ENCODE results near the gene SEC14L6.

The SEC14L6 gene

DNA sequence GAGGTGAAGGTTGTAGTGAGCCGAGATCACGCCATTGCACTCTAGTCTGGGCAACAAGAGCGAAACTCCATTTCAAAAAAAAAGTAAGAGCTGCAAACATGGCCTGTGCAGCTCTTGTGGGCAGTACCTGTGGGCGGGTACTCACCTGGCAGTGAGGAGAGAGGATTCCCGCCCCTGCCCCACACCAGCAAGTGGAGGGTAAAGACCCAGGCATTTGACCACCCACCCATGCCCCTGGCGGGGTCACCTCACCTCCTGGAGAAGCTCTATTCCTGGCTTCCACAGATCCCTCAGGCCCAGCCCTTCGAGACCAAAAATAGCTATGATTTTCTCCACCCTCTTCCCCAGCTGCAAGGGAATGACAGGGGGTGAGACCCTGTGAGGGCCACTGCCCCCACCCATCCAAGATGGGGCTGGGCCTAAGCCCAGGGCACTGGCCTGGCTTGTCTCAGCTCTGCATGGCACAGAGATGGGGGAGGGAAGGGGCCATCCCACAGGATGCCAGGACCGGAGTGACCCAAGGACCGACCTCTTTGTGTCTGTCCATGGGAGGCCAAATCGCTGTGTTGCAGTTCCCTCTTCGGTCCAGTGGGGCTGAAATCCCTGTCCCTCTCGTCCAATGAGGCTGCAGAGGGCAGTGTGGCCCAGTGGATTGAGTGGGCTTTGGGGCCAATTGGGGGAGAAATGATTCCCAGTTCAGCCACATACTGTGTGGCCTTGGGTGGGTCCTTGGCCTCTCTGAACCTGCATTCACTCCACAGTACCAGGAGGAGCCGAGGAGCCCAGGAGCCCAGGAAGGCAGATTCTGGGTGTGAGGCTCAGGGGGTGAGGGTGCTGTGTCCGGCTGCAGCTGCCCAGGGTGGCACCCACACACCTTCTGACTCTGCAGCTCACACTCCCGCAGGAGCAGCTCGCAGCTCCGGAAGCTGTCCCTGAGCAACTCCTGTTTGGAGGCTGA, 14.6 kb downstream of the SEC14L6 start:
- DNase-seq: no peak

DNA sequence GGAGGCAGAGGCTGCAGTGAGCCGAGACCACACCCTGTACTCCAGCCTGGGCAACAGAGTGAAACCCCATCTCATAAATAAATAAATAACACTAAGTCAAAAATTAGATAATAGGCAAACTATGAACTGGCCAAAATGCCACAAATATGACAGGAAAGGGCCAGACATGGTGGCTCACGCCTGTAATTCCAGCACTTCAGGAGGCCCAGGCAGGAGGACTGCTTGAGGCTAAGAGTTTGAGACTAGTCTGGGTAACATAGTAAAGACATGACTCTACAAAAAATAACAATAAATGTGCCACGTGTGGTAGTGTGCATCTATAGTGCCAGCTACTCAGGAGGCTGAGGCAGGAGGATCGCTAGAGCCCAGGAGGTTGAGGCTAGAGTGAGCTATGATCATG, 19.9 kb downstream of the SEC14L6 start:
- DNase-seq: no peak

DNA sequence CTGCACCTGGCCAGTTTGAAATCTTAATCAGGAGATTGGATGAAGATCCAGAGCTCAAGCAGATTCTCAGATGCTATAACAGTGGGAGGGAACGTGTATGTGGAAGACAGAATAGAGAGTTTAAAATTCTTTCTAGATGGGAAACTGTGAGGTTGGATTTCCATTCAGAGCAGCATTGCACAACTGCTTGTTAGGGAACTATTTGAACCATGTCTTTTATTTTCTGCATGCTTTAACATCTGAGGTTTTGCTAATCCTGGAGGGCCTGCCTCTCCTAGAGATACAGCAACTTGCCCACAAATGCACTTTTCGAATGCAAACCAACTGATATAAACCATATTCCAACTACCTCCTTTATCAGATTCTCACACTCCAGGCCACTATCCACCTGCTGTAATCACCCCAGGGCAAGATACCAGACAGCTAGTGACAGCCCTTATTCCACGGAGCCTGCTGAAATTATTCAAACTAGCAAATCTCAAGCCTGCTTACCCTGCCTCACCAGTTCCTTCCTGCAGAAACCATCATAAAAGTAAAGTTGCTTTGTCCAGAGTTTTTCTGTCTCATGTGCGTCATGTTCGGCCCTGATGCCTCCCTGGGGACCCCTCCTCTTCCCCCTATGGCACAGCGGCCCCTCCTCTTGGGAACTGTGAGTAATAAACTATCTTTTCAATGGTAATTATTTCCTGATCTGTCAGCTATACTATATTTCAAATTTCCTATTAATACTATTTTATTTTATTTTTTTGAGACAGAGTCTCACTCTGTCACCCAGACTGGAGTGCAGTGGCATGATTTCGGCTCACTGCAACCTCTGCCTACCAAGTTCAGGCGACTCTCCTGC, 22.7 kb downstream of the SEC14L6 start:
- no peak for DNase-seq

DNA sequence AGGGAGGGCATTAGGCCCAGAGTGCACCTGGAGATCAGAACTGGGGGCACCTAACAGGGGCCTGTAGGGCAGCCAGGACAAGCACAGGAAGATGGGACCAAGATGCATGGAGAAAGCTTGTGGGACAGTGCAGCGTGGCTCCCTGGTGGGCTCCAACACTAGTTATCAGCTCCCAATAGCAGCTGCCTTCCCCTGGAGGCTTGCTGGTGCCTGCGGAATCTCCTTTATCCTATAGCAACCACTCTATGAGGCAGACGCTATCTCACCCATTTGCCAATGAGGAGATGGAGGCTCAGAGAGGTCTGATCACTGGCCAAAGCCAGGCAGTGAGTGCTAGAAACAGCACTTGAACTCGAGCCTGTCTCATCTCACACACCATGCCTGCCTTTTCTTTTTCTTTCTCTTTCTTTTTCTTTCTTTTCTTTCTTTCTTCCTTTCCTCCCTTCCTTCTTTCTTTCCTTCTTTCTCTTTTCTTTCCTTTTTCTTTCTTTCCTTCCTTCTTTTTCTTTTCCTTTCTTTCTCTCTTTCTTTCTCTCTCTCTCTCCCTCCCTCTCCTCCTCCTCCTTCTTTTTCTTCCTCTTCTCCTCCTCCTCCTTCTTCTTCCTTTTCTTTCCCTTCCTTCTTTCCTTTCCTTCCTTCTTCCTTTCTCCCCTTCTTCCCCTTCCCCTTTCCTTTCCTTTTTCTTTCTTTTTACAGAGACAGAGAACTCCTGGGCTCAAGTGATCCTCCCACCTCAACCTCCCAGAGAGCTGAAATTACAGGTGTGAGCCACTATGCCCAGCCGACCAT, 25.0 kb downstream of the SEC14L6 start:
- DNase-seq: no peak

- DNase-seq: no peak
Observed at GRCh38 chr22:30519842-30520425, 26.6 kb downstream of the SEC14L6 start.

DNA sequence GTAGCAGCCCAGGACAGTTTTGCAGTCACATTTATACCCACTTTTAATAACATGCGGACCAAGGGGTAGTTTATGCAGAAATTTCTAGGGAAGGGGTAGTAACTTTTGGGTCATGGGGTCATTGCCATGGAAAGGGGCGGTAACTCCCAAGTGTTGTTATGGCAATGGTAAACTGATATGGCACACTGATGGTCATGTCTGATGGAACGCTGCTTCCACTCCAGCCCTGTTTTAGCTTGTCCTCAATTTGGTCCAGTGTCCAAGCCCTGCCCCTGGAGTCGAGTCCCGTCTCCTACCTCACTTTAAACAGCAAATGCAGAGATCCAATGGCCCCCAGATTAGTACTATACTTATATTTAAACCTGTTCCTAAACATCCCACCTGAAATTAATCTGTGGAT, 29.8 kb downstream of the SEC14L6 start:
- no peak for DNase-seq

DNA sequence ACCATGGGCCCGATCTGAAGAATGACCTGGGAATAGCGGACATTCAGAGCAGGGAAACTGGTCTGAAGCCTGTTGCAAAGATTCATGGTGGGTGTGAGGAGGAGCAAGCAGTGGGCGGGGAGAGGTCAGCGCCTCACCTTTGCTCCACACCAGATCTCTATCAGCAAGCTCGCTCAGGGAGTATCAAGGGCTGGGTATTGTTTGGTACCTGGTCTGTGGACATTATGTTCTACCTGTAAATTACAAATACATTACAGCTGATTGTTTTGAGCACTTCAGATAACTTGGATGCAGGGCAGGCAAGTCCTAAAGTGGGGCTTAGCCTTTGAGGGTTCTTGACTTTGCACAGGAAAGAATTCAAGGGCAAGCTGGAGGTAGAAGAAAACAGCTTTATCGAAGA, 30.3 kb downstream of the SEC14L6 start:
- DNase-seq: no peak

GRCh38 chr22:30514252-30514651, 32.3 kb downstream of the SEC14L6 start:
- DNase-seq: no peak

DNA sequence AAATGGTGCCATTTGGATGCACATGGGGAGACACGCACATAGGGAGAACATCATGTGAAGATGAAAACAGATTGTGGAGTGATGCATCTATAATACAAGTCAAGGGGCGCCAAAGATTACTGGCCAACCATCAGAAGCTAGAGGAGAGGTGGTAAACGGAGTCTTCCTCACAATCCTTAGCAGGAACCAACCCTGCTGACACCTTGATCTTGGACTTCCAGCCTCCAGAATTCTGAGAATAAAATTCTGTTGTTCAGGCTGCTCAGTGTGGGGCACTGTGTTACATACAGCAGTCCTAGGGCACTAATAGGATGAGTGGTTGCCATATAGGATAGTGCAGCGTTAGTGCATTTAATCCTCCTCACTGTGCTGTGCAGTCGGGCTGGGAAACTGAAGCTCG, 33.1 kb downstream of the SEC14L6 start:
- no peak for DNase-seq

GRCh38 chr22:30511911-30512310, 34.6 kb downstream of the SEC14L6 start:
- no peak for DNase-seq

DNA sequence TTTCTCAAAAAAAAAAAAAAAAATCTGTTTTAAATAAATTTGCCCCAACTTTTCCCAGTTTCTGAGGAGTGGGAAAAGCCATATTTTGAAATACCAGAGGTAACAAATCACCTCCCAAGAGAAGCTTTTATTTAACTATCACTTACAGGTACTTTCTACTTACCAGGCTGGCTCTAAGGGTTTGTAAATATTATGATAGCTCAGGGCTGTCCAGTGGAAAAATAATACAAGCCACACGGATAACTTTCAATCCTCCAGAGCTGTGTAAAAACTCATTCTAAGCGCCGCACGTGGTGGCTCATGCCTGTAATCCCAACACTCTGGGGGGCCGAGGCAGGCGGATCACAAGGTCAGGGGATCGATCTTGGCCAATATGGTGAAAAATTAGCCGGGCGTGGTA, 35.4 kb downstream of the SEC14L6 start:
- DNase-seq: no peak

DNA sequence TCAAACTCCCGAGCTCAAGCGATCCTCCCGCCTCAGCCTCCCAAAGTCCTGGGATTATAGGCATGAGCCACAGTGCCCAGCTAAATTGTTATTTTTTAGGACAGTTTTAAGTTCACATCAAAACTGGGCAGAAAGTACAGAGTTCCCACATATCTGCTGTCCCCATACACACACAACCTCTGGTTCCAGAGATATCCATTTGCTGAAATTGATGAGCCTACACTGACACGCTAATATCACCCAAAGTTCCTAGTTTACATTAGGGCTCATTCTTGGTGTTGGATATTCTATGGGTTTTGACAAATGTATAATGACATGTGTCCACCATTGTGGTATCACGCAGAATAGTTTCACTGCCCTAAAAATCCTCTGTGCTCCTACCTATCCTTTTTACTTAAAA, 38.3 kb downstream of the SEC14L6 start:
- DNase-seq: no peak

- no peak for DNase-seq
Observed at GRCh38 chr22:30507670-30508069, 38.9 kb downstream of the SEC14L6 start.

- DNase-seq: no peak
Observed at GRCh38 chr22:30506507-30506968, 40.0 kb downstream of the SEC14L6 start.

GRCh38 chr22:30503551-30503950, 43.0 kb downstream of the SEC14L6 start:
- no peak for DNase-seq

- no peak for DNase-seq
Observed at GRCh38 chr22:30502911-30503310, 43.6 kb downstream of the SEC14L6 start.

DNA sequence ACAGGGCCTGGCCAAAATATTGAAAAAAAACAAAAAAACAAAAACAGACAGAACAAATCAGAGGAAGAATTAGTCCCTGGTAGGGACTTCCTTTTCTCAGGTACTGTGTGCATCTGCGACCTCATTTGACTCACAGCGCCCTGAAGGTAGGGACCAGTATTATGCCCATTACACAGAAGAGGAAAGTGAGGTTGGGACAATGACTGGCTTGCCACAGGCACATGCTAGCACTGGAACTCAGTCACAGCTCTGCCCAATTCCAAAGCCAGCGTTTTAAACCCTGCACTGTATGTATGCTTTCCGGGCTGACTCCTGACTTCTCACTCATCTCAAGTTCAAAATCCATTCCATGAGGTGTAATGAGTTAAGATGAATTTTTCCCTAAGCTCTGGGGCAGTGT, 44.4 kb downstream of the SEC14L6 start:
- no peak for DNase-seq

- no peak for DNase-seq
Observed at GRCh38 chr22:30500628-30501027, 45.9 kb downstream of the SEC14L6 start.

- no peak for DNase-seq
Observed at GRCh38 chr22:30497466-30498150, 48.9 kb downstream of the SEC14L6 start.

GRCh38 chr22:30495041-30495784, 51.3 kb downstream of the SEC14L6 start:
- DNase-seq: no peak

DNA sequence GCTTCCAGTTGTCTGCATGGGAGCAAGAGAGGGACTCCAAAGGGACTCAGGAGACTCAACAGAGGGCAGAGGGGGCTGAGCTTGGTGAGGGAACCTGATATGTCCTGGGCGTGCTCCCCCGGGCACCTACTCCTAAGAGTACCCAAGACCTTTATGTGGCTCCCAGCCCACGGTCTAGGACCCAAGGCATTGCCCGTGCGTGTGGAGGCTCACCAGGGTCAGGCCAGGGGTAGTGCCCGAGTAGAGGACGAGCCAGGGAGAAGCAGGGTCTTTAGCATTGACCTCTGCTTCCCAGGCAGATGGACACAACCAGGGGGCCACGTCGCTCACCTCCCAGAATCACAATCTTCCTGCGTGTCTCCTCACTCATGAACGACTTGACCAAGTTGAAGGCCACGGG, 54.4 kb downstream of the SEC14L6 start:
- DNase-seq: no peak
